NB4 (cell line): ENCODE measurements around the gene ACADL.

Experiments used
- CTCF ChIP-seq: IDR thresholded peaks from one replicate; pipeline ENCODE4 v1.5.1; 2012; ENCODE audit warnings: low read depth, low read length
- POLR2A ChIP-seq: IDR thresholded peaks from 2 replicates; pipeline ENCODE4 v1.6.1; 2011; ENCODE audit warnings: mild to moderate bottlenecking; ENCODE audit not compliant: insufficient read length; ENCODE audit errors: extremely low read depth

- TF ChIP-seq POLR2A (no peak), CTCF (no peak)
Observed at GRCh38 chr2:210226223-210226622, 976 bp upstream of the ACADL start.
